Activated naive CD4-positive, alpha-beta T cell treated with anti-CD3 and anti-CD28 coated beads, Interleukin-2, amount 50 U/mL, for 24 hours (primary cell): ENCODE data around the gene RSPO3.
"Not testable (repeated sequence)": the region's sequence is repeated elsewhere in the genome, so short reads cannot be mapped to it uniquely, and the experiment has no call there.

Experiments used
- H3K27ac Mint-ChIP-seq: one replicate; pipeline ENCODE4 v1.8.0; 2021; ENCODE audit warnings: mild to moderate bottlenecking, mixed read lengths
- H3K27me3 Mint-ChIP-seq: one replicate; pipeline ENCODE4 v1.8.0; 2021; ENCODE audit warnings: mixed read lengths
- H3K36me3 Mint-ChIP-seq: one replicate; pipeline ENCODE4 v1.8.0; 2021; ENCODE audit warnings: mixed read lengths
- H3K4me1 Mint-ChIP-seq: one replicate; pipeline ENCODE4 v1.8.0; 2021; ENCODE audit warnings: mixed read lengths
- H3K4me3 Mint-ChIP-seq: one replicate; pipeline ENCODE4 v1.8.0; 2021; ENCODE audit warnings: mild to moderate bottlenecking, mixed read lengths
- H3K9me3 Mint-ChIP-seq: one replicate; pipeline ENCODE4 v1.8.0; 2021; ENCODE audit warnings: mixed read lengths

RSPO3 gene

DNA sequence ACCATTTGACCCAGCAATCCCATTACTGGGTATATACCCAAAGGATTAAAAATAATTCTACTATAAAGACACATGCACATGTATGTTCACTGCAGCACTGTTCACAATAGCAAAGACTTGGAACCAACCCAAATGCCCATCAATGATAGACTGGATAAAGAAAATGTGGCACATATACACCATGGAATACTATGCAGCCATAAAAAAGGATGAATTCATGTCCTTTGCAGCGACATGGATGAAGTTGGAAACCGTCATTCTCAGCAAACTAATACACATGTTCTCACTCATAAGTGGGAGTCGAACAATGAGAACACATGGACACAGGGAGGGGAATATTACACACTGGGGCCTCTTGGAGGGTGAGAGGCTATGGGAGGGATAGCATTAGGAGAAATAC is 115.3 kb downstream of the RSPO3 start:
- H3K4me1 Mint-ChIP-seq, H3K27ac Mint-ChIP-seq, H3K36me3 Mint-ChIP-seq, H3K4me3 Mint-ChIP-seq: not testable (repeated sequence)
- H3K27me3 Mint-ChIP-seq: peaks cover 10% of the 10 kb centered on the region
- peaks cover 13% of the 10 kb centered on the region for H3K9me3 Mint-ChIP-seq

GRCh38 chr6:127243501-127243900 is 125.0 kb downstream of the RSPO3 start:
- Mint-ChIP-seq H3K27me3 (peaks cover 4% of the 10 kb centered on the region), H3K4me3 (no peak overlapping the region), H3K9me3 (no peaks in the 10 kb centered on the region), H3K27ac (no peak overlapping the region), H3K4me1 (no peaks in the 10 kb centered on the region), H3K36me3 (no peaks in the 10 kb centered on the region)
